Measurements from ENCODE around the gene NCOA5. TPM values are rescaled to one million over a fixed set of nuclear protein-coding genes. Genes with fewer than 3 reads are reported as not detected.

Gene NCOA5
- total RNA-seq, 1 donor from 2014 or later, result 46.4 TPM

DNA sequence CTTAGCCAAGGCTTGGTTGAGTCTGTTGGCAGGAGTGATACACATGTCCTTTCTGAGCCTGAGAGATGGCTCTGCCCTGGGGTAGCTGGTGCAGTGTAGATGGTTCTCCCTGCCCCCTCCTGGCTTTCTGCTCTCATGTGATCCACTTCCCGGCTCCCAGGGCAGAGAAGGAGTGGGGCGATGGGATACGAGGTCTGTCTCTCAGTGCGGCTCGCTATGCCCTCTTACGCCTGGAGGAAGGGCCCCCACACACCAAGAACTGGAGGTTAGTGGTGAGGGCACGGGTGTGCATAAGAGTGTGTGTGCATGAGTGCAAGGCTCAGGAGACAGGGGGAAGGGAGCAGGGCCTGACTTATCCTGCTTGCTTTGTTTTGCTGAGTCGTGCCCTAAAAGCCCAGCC is 41.9 kb downstream of the NCOA5 start:
- ChIA-PET POLR2A (no interaction called here), CTCF (no interaction called here)
- intact Hi-C loops (cut with micrococcal nuclease), result no loop called here
- peaks cover 41% of the 10 kb centered on the region for H3K27me3 Mint-ChIP-seq
- no peaks in the 10 kb centered on the region for H3K36me3 Mint-ChIP-seq (ENCODE audit: low read depth)
- TF ChIP-seq, protein P1, sequence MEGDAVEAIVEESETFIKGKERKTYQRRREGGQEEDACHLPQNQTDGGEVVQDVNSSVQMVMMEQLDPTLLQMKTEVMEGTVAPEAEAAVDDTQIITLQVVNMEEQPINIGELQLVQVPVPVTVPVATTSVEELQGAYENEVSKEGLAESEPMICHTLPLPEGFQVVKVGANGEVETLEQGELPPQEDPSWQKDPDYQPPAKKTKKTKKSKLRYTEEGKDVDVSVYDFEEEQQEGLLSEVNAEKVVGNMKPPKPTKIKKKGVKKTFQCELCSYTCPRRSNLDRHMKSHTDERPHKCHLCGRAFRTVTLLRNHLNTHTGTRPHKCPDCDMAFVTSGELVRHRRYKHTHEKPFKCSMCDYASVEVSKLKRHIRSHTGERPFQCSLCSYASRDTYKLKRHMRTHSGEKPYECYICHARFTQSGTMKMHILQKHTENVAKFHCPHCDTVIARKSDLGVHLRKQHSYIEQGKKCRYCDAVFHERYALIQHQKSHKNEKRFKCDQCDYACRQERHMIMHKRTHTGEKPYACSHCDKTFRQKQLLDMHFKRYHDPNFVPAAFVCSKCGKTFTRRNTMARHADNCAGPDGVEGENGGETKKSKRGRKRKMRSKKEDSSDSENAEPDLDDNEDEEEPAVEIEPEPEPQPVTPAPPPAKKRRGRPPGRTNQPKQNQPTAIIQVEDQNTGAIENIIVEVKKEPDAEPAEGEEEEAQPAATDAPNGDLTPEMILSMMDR (IDR thresholded peaks at IDR 0.05), result no peak
- no peaks in the 10 kb centered on the region for H3K9me3 Mint-ChIP-seq
- ATAC-seq (ENCODE audit: low read depth) (no peak), DNase-seq (no peak)
- H3K27ac Mint-ChIP-seq, result no peak overlapping the region
- no peak overlapping the region for H3K4me3 Mint-ChIP-seq
- no peaks in the 10 kb centered on the region for H3K4me1 Mint-ChIP-seq

DNA sequence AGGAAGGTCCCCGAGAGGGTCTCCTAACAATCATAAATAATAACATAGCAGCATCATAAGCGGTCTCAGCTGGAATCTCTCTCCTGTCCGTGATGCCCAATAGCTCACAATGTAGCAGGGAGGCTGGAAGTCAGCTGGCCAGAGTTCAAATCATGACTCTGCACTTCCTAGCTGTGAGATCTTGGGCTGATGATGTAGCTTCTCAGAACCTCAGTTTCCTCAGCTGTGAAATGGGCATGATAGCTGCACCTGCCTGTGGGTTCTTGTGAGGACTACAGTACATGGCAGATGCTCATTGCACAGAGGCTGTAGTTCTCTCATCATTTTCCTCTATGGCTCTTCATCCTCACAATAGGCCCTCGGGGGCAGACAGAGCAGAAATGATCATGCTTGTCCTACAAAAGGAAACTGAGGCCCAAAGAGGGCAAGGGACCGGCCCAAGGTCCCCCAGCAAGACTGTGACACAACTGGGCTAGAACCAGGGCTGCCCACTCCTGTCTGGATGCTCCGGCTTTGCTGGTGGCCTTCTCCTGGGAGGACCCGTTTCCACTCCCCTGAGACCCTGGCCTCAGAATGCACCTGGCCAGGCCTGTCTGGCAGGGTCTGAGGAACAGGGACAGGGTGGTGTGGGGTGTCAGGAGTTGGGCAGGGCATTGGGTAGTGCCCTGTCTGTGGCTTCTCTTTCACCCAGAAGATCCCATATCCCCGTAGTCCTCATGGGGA is 43.0 kb downstream of the NCOA5 start:
- H3K9me3 Mint-ChIP-seq, result no peaks in the 10 kb centered on the region
- H3K4me3 Mint-ChIP-seq, result no peak overlapping the region
- no peak for DNase-seq
- peaks cover 52% of the 10 kb centered on the region for H3K27me3 Mint-ChIP-seq
- ChIA-PET POLR2A (no interaction called here), CTCF (no interaction called here)
- ATAC-seq (ENCODE audit: low read depth), result no peak
- no peaks in the 10 kb centered on the region for H3K4me1 Mint-ChIP-seq
- H3K27ac Mint-ChIP-seq, result no peak overlapping the region
- TF ChIP-seq, protein P1 (IDR thresholded peaks at IDR 0.05), result no peak
- H3K36me3 Mint-ChIP-seq (ENCODE audit: low read depth), result no peaks in the 10 kb centered on the region
- intact Hi-C loops (cut with micrococcal nuclease), result no loop called here

GRCh38 chr20:46044896-46045295 is 44.9 kb downstream of the NCOA5 start:
- Mint-ChIP-seq H3K27me3 (peaks cover 61% of the 10 kb centered on the region), H3K9me3 (no peaks in the 10 kb centered on the region), H3K4me1 (no peaks in the 10 kb centered on the region), H3K36me3 (ENCODE audit: low read depth) (no peaks in the 10 kb centered on the region), H3K4me3 (no peak overlapping the region), H3K27ac (no peak overlapping the region)
- TF ChIP-seq, protein P1 (IDR thresholded peaks at IDR 0.05), result no peak
- intact Hi-C loops (cut with micrococcal nuclease), result no loop called here
- ATAC-seq (ENCODE audit: low read depth), result no peak
- CTCF ChIA-PET, result no interaction called here
- no peak for DNase-seq
- POLR2A ChIA-PET, result no interaction called here

GRCh38 chr20:46043556-46043955 is 46.2 kb downstream of the NCOA5 start:
- TF ChIP-seq, protein P1 (IDR thresholded peaks at IDR 0.05), result no peak
- Mint-ChIP-seq H3K4me3 (no peak overlapping the region), H3K27ac (no peak overlapping the region), H3K4me1 (no peaks in the 10 kb centered on the region), H3K36me3 (ENCODE audit: low read depth) (no peaks in the 10 kb centered on the region), H3K9me3 (no peaks in the 10 kb centered on the region), H3K27me3 (peaks cover 57% of the 10 kb centered on the region)
- DNase-seq, result no peak
- CTCF ChIA-PET, result interaction anchor here (0.6 kb wide), 1 partner anchor 29 kb away, joined by 3 read pairs; no protein-coding TSS in a partner anchor
- ATAC-seq (ENCODE audit: low read depth), result no peak
- POLR2A ChIA-PET, result no interaction called here
- intact Hi-C loops (cut with micrococcal nuclease), result no loop called here

DNA sequence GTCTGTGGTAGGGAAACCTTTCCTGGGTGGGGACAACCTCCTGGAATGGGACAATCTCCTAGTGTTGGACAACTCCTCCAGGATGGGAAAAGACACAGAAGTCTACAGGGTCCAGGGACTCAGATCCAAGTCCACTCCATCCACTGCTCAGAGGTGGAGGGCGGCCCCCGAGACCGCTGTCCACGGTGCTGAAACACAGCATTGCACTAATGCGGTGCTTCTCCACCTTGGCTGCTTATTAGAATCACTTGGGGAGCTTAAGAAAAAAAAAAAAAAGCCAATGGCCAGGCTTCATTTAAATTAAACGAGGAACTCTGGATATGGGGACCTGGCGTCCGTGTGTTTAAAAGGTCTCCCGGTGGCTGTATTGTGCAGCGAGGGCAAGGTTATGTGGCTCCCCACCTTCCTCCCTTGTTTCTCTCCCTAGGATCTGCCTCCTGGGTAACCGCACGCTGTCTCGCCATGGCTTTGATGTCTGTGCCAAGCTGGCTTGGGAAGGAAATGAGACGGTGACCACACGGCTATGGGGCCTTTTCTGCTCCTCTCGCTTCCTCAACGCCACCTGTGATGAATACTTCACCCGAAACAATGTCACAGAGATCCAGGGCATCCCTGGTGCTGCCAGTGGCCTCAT is 48.7 kb downstream of the NCOA5 start:
- ChIA-PET CTCF (no interaction called here), POLR2A (no interaction called here)
- DNase-seq, result no peak
- ATAC-seq (ENCODE audit: low read depth), result peak; percentile 47
- no peaks in the 10 kb centered on the region for H3K9me3 Mint-ChIP-seq
- no peaks in the 10 kb centered on the region for H3K36me3 Mint-ChIP-seq (ENCODE audit: low read depth)
- peaks cover 55% of the 10 kb centered on the region for H3K27me3 Mint-ChIP-seq
- no peak overlapping the region for H3K4me3 Mint-ChIP-seq
- TF ChIP-seq, protein P1 (IDR thresholded peaks at IDR 0.05), result no peak
- H3K4me1 Mint-ChIP-seq, result no peaks in the 10 kb centered on the region
- intact Hi-C loops (cut with micrococcal nuclease), result no loop called here
- H3K27ac Mint-ChIP-seq, result no peak overlapping the region
